HG02870 (cell line): ENCODE results near the gene ATP10B.

Experiments used
- ATAC-seq: cut with Tn5 transposase; IDR thresholded peaks from one replicate; pipeline ENCODE4 v1.9.1; 2021; ENCODE audit warnings: mild to moderate bottlenecking, moderate library complexity; ENCODE audit not compliant: unreplicated experiment

The ATP10B gene

GRCh38 chr5:160565376-160565775, 286.6 kb downstream of the ATP10B start:
- no peak for ATAC-seq

GRCh38 chr5:160556846-160557245, 295.2 kb downstream of the ATP10B start:
- no peak for ATAC-seq

- ATAC-seq, result no peak
Measured at GRCh38 chr5:160555971-160556631, 295.9 kb downstream of the ATP10B start.

GRCh38 chr5:160555581-160555970, 296.4 kb downstream of the ATP10B start:
- ATAC-seq, result no peak

DNA sequence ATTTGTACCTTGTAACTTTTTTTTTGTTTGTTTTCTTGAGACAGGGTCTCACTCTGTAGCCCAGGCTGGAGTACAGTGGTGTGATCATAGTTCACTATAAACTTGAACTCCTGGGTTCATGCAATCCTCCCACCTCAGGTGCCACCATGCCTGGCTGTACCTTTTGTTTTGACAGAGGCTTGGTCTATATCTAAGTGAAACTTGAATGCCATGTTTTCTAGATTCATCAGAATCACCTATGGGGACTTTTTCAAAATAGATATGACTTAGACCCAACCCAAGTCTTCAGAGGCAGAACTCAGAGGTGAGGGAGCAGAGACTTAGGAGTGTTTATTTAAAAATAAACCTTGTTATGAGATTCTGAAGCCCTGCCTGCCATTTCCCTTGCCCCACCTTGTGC, 301.9 kb downstream of the ATP10B start:
- ATAC-seq, result no peak

DNA sequence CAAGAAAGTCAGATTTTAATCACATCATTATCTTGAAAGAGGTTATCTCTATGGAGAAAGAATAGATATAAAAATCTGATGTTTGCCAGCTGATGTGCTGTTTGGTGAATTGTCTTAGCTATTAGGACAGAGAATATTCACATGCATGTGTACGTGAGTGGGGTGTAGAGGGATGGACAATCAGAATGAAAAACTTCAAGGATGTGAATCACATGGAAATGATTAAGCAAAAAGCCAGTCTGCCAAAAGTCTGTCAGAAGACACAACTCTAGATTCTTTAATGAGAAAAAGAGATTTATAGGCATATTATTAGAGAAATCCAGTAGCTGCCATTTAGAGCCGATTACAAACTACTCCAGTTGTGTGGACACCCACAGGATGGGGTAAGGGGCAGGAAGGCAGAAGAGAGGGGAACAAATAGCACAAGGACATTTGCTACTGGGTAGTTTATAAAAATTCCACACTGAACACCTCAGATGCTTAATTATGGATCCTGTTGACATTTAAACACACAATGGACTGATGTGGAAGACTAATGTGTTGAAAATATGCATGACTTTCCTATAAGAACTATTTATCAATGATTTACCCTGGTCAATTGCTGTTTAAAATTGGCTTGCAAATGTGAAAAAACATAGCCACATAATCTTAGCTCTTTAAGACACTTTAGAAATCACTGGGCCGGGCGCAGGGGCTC, 302.9 kb downstream of the ATP10B start:
- ATAC-seq, result no peak

DNA sequence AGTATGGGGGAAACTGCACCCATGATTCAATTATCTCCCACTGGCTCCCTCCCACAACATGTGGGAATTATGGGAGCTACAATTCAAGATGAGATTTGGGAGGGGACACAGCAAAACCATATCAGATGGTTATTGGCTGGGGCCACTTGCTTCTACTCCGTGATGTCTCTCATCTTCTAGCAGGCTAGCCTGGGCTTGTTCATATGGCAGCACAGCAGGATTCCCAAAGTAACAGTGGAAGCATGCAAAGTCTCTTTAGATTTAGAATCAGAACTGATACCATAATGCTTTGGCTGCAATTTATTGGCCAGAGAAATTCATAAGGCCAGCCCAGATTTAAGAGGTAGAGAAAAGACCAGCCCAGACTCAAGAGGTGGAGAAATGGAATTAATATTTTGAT, 304.1 kb downstream of the ATP10B start:
- no peak for ATAC-seq

DNA sequence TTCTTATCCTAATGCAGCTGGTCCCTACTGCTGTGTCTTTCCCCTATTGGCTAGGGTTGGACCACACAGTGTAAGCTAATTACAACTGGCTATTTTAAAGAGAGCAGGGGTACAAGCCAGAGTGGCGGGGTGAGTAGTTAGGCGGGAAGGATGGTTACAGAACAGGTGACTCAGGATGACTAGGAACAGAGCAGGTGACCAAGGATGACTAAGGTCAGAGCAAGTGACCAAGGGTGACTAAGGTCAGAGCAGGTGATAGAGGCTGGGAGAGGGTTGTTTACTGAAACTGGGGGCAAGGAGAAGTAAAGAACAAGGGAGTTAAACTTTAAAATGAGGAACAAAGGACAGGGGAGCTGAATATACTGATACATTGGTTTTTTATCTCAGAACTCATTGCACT, 304.9 kb downstream of the ATP10B start:
- ATAC-seq, result no peak

DNA sequence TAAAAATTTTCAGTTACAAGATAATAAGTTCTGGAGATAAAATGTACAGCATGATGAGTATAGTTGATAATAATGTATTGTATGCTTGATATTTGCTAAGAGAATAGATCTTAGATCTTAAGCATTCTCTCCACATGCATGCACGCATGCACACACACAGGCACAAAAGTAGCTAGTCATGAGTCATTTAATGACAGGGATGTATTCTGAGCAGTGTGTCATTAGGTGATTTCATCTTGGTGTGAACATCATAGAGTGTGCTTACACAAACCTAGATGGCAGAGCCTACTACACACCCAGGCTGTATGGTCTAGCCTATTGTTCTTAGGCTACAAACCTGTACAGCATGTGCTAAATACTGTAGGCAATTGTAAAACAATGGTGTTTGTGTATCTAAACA, 306.2 kb downstream of the ATP10B start:
- no peak for ATAC-seq

GRCh38 chr5:160543395-160543794, 308.6 kb downstream of the ATP10B start:
- no peak for ATAC-seq

DNA sequence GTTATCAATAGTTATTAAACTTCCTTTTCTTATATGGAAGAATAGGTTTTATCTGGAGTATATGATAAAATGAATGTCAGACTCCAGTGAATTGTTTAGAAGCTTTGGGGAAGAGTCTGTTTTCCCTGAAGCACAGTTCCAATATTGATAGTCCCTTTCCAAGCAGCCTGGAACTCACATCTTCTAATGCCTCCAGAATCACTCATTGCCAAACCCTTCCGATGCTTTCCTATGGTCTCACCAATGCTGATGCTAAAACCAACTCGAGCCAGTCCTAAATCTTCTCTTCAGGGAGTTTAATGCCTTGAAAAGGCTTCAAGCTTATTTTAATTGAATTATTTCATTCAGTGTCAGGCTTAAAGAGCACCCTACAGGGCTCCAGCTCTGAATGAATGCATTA, 309.2 kb downstream of the ATP10B start:
- no peak for ATAC-seq

- ATAC-seq, result no peak
Measured at GRCh38 chr5:160542281-160542680, 309.7 kb downstream of the ATP10B start.

DNA sequence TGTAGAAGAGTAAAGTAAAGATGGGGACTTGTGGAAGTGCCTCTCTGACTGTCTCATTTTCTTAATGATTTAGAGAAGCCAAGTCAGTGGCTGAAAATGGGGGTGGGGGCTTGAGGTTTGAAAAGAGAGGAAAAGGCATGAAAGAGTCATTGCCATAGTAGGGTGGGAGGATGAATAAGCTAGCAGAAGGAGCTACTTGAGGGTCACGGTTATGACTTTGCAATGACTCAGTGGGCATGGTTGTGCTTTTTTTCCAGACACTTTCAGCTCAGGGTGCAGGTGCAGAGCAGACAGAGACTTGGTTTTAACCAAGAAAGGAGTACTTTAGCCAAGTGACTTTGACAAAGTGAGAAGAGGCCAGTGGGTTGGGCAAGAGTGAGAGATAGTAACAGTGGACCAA, 312.6 kb downstream of the ATP10B start:
- ATAC-seq, result no peak

GRCh38 chr5:160537940-160538339, 314.1 kb downstream of the ATP10B start:
- ATAC-seq, result no peak

GRCh38 chr5:160537116-160537515, 314.9 kb downstream of the ATP10B start:
- ATAC-seq, result no peak

GRCh38 chr5:160534914-160535313, 317.1 kb downstream of the ATP10B start:
- ATAC-seq, result no peak

GRCh38 chr5:160534125-160534524, 317.9 kb downstream of the ATP10B start:
- ATAC-seq, result no peak

- no peak for ATAC-seq
Measured at GRCh38 chr5:160525471-160526261, 326.3 kb downstream of the ATP10B start.

- ATAC-seq, result no peak
Measured at GRCh38 chr5:160524827-160525226, 327.2 kb downstream of the ATP10B start.

GRCh38 chr5:160523502-160524163, 328.4 kb downstream of the ATP10B start:
- no peak for ATAC-seq

GRCh38 chr5:160521392-160521663, 330.7 kb downstream of the ATP10B start:
- no peak for ATAC-seq
